CD14-positive monocyte (primary cell): ENCODE measurements around the gene TAS2R39. TPM values are rescaled to one million over a fixed set of nuclear protein-coding genes. Genes with fewer than 3 reads are reported as not detected.

Experiments
- DNase-seq, 3 donors: peaks; one replicate each; pipeline ENCODE4 v3.0.0-alpha.2; 2011 to 2022
- H2AFZ ChIP-seq: 2 replicates; pipeline ENCODE4 v1.6.0; 2012; ENCODE audit warnings: mild to moderate bottlenecking, low read depth, low read length, inconsistent platforms; ENCODE audit not compliant: insufficient read depth, poor library complexity, severe bottlenecking
- H3K27ac ChIP-seq, 2 donors: 1 replicate in 1 of 2; 2 replicates in 1 of 2; pipeline ENCODE4 v1.5.1; 2012 to 2013; ENCODE audit warnings: low read length in 2 of 2, control low read depth in 1 of 2, inconsistent platforms in 1 of 2, low read depth in 1 of 2, mild to moderate bottlenecking in 1 of 2
- H3K27me3 ChIP-seq, 2 donors: one replicate each; pipeline versions ENCODE4 v1.6.0 to v1.6.1; 2011 to 2013; ENCODE audit warnings: low read length in 2 of 2; ENCODE audit not compliant: control insufficient read depth in 2 of 2, insufficient read depth in 2 of 2
- H3K36me3 ChIP-seq, 2 donors: replicated peaks in 1 of 2; 1 replicate in 1 of 2; 2 replicates in 1 of 2; pipeline versions ENCODE4 v1.5.1 to v1.6.1; 2012 to 2013; ENCODE audit warnings: low read length in 2 of 2, control low read depth in 1 of 2, inconsistent platforms in 1 of 2, mild to moderate bottlenecking in 1 of 2; ENCODE audit not compliant: insufficient read depth in 2 of 2, control insufficient read depth in 1 of 2
- H3K4me1 ChIP-seq, 2 donors: 1 replicate in 1 of 2; 2 replicates in 1 of 2; pipeline versions ENCODE4 v1.5.1 to v1.6.1; 2012 to 2013; ENCODE audit warnings: low read length in 2 of 2, control low read depth in 1 of 2, inconsistent platforms in 1 of 2, mild to moderate bottlenecking in 1 of 2, moderate library complexity in 1 of 2; ENCODE audit not compliant: insufficient read depth in 2 of 2, control insufficient read depth in 1 of 2
- H3K4me2 ChIP-seq: replicated peaks from 2 replicates; pipeline ENCODE3; 2012; ENCODE audit warnings: low read length, moderate library complexity, mild to moderate bottlenecking; ENCODE audit not compliant: poor library complexity, severe bottlenecking; ENCODE audit errors: extremely low read depth
- H3K4me3 ChIP-seq, 3 experiments: fragments of 200-600 bp in 1 of 3; sonication (generic) in 1 of 3; replicated peaks in 1 of 3; 1 replicate in 2 of 3; 2 replicates in 1 of 3; pipeline ENCODE4 v1.5.1; 2011 to 2013; ENCODE audit warnings: low read length in 3 of 3, mild to moderate bottlenecking in 3 of 3, control low read depth in 2 of 3, low read depth in 2 of 3, inconsistent platforms in 1 of 3, moderate library complexity in 1 of 3
- H3K79me2 ChIP-seq: 2 replicates; pipeline ENCODE4 v1.6.0; 2012; ENCODE audit warnings: mild to moderate bottlenecking, control low read depth, inconsistent platforms, low read length, moderate library complexity; ENCODE audit not compliant: insufficient read depth
- H3K9ac ChIP-seq: 2 replicates; pipeline ENCODE4 v1.6.0; 2017; ENCODE audit warnings: low read length, mild to moderate bottlenecking; ENCODE audit not compliant: insufficient read depth, poor library complexity, severe bottlenecking
- H3K9me3 ChIP-seq, 2 donors: replicated peaks in 1 of 2; 1 replicate in 1 of 2; 2 replicates in 1 of 2; pipeline versions ENCODE4 v1.5.1 to v1.6.1; 2012 to 2013; ENCODE audit warnings: low read length in 2 of 2, control low read depth in 1 of 2; ENCODE audit not compliant: control insufficient read depth in 1 of 2, insufficient read depth in 1 of 2
- H4K20me1 ChIP-seq: 2 replicates; pipeline ENCODE4 v1.6.0; 2012; ENCODE audit warnings: mild to moderate bottlenecking, low read length, control low read depth, moderate library complexity; ENCODE audit not compliant: insufficient read depth
- H3K27ac Mint-ChIP-seq, 7 donors: one replicate each; pipeline ENCODE4 v1.8.0; 2020; ENCODE audit warnings: mild to moderate bottlenecking in 7 of 7, mixed read lengths in 7 of 7, moderate library complexity in 6 of 7, inconsistent platforms in 2 of 7
- H3K27me3 Mint-ChIP-seq, 3 donors: one replicate each; pipeline ENCODE4 v1.8.0; 2021 to 2022; ENCODE audit warnings: low read depth in 3 of 3, mild to moderate bottlenecking in 3 of 3, mixed read lengths in 3 of 3, moderate library complexity in 3 of 3, inconsistent platforms in 1 of 3
- H3K36me3 Mint-ChIP-seq, 2 donors: one replicate each; pipeline ENCODE4 v1.8.0; 2020; ENCODE audit warnings: mixed read lengths in 2 of 2, inconsistent platforms in 1 of 2, mild to moderate bottlenecking in 1 of 2
- H3K4me1 Mint-ChIP-seq: one replicate; pipeline ENCODE4 v1.8.0; 2020; ENCODE audit warnings: mild to moderate bottlenecking, mixed read lengths
- H3K4me3 Mint-ChIP-seq, 2 donors: one replicate each; pipeline ENCODE4 v1.8.0; 2020; ENCODE audit warnings: mild to moderate bottlenecking in 2 of 2, mixed read lengths in 2 of 2, moderate library complexity in 1 of 2
- H3K9me3 Mint-ChIP-seq, 7 donors: one replicate each; pipeline ENCODE4 v1.8.0; 2020 to 2022; ENCODE audit warnings: mixed read lengths in 7 of 7, mild to moderate bottlenecking in 6 of 7, moderate library complexity in 6 of 7, inconsistent platforms in 2 of 7
- CTCF ChIP-seq: fragments of 200-600 bp; IDR thresholded peaks from one replicate; pipeline ENCODE4 v1.8.0; 2022; ENCODE audit warnings: antibody characterized with exemption, mild to moderate bottlenecking
- WGBS: methylation state at CpG from one replicate; pipeline ENCODE4 v1.1.5; 2013; ENCODE audit warnings: missing lambda C conversion rate; ENCODE audit not compliant: insufficient coverage; 5-methylcytosine and 5-hydroxymethylcytosine counted together
- intact Hi-C, 2 donors: fragments of 100-400 bp; cut with micrococcal nuclease; formaldehyde crosslinking; loops; one replicate each; pipeline versions ENCODE4 v1.15.0 to v1.15.1; 2023
- polyA plus RNA-seq, 3 donors: library from polyadenylated mRNA; depleted of rRNA in 1 of 3; unstranded in 2 of 3; stranded (reverse) in 1 of 3; fragments of 300-500 nt in 2 of 3; fragments of >200 nt in 1 of 3; fragmentation: Illumina TruSeq in 2 of 3; gene quantifications; 1 replicate in 2 of 3; 2 replicates in 1 of 3; pipeline ENCODE4 v1.2.3, GENCODE V29; 2012 to 2021

The TAS2R39 gene
- polyA plus RNA-seq, 3 donors: not detected

- Histone ChIP-seq H3K27ac (peak overlapping the region in 1 of 2 donors; percentile 81), H3K9me3 (no peaks in the 10 kb centered on the region), H3K4me3 (no peak overlapping the region), H2AFZ (no peak overlapping the region), H3K79me2 (no peaks in the 10 kb centered on the region), H3K27me3 (no peaks in the 10 kb centered on the region), H4K20me1 (no peaks in the 10 kb centered on the region), H3K9ac (no peak overlapping the region), H3K4me1 (peaks cover 40 to 42% of the 10 kb centered on the region in 2 donors), H3K4me2 (no peak overlapping the region), H3K36me3 (no peaks in the 10 kb centered on the region)
- TF ChIP-seq CTCF: no peak
- Mint-ChIP-seq H3K27me3 (peaks cover 0 to 5% (median 4%) of the 10 kb centered on the region in 3 donors), H3K36me3 (peaks cover 0 to 9% of the 10 kb centered on the region in 2 donors), H3K27ac (peak overlapping the region in 6 of 7 donors; percentile 1 to 95 (median 92)), H3K4me3 (no peak overlapping the region), H3K9me3 (peaks cover 0 to 3% (median 0%) of the 10 kb centered on the region in 7 donors), H3K4me1 (peaks cover 54% of the 10 kb centered on the region)
- no peak for DNase-seq
- 62% methylated on average over 3 of the region's 4 CpGs for WGBS
- intact Hi-C loops: no loop called here
Measured at GRCh38 chr7:143223784-143224183, 40.6 kb downstream of the TAS2R39 start.

- no peaks in the 10 kb centered on the region for H3K79me2 ChIP-seq
- Mint-ChIP-seq H3K4me3 (no peak overlapping the region), H3K27me3 (peaks cover 0 to 5% (median 4%) of the 10 kb centered on the region in 3 donors), H3K27ac (no peak overlapping the region), H3K9me3 (peaks cover 0 to 3% (median 0%) of the 10 kb centered on the region in 7 donors), H3K4me1 (peaks cover 50% of the 10 kb centered on the region), H3K36me3 (peaks cover 0 to 9% of the 10 kb centered on the region in 2 donors)
- no peaks in the 10 kb centered on the region for H3K9me3 ChIP-seq
- no peaks in the 10 kb centered on the region for H4K20me1 ChIP-seq
- intact Hi-C loops: no loop called here
- H3K36me3 ChIP-seq: no peaks in the 10 kb centered on the region
- 100% methylated on average over 2 of the region's 5 CpGs for WGBS
- H3K4me3 ChIP-seq: no peak overlapping the region
- no peak overlapping the region for H3K27ac ChIP-seq
- no peaks in the 10 kb centered on the region for H3K27me3 ChIP-seq
- peaks cover 40 to 41% of the 10 kb centered on the region in 2 donors for H3K4me1 ChIP-seq
- no peak overlapping the region for H3K4me2 ChIP-seq
- no peak overlapping the region for H3K9ac ChIP-seq
- no peak for TF ChIP-seq CTCF
- no peak for DNase-seq
- no peak overlapping the region for H2AFZ ChIP-seq
Measured at GRCh38 chr7:143225047-143225446, 41.8 kb downstream of the TAS2R39 start.
